GM18870 (cell line): Measurements from ENCODE around the gene ADRA1B.

Experiments
- ATAC-seq: cut with Tn5 transposase; IDR thresholded peaks from one replicate; pipeline ENCODE4 v1.9.1; 2021; ENCODE audit warnings: moderate library complexity; ENCODE audit not compliant: unreplicated experiment

The ADRA1B gene

GRCh38 chr5:159915904-159916840, at the start of gene ADRA1B:
TSS of gene ADRA1B (plus strand) at chr5:159916482. CDS start at chr5:159916906, 424 bp downstream.
- no peak for ATAC-seq

- ATAC-seq = no peak
Observed at GRCh38 chr5:159873680-159874079, 42.6 kb upstream of the ADRA1B start.

DNA sequence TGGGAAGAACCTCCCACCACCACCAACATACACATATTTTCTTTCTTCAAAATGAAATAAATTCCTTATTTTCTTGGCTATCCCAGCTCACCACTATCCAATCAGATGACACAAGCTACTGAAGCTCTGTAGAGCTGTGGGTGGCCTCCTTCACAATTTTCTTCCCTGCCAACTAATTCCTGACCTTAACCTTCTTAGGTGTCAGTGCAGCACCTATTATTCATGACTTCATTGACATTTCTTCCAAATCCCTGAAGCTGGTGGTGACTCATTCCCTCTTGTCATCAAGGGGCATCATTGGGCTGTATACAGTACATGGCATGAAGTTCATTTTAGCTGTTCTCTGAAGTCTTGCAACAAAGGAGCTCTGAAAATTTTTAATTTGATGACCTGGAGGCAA, 42.0 kb upstream of the ADRA1B start:
- no peak for ATAC-seq

- no peak for ATAC-seq
Observed at GRCh38 chr5:159877016-159877415, 39.3 kb upstream of the ADRA1B start.

DNA sequence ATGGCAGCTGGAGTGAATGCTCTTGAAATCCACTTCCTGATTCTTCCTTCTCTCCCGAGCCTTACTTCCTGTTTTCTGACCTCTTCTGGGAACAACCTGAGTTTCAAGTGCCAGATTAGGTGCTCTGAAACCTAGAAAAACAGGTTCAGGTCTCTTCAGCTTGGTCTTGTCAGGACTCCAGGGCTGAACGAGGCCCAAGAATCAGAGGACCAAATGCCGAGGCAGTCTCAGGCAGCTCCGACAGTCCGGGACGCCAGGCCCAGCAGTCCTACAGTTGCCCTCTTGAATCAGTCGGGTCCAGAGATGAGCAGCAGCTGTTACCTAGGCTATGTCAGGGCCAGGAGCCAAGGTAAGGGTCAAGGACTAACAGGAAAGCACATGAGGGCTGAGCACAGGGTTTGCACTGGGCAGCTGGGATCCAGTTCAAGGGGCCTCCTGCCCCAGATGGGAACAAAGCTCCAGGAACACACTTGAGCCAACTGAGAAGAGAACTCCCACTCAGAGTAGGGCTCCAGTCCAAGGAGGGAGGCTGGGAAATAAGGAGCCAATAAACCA, 38.3 kb upstream of the ADRA1B start:
- no peak for ATAC-seq

DNA sequence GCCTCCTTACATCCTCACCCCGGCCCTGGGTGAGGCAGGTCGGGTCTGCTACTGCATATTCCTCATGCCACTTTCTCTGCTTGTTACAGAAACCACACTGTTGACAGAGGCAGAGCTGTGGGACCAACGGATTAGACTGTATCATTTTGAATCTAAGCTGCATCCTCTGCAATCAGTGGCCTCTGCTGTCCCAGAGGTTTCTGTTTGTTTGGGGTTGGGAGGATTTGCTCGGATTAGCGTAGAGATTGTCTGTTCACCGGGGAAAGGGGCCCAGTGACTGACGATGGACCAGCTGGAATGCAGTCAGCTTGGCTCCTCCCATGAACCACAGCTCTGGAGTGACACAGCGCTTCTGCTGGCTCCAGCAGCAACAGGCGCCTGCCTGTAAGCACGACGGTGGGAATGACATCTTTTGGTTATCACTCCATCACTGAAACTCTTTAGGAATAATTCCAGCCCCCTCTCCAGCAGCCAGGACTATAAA, 37.3 kb upstream of the ADRA1B start:
- ATAC-seq = no peak

GRCh38 chr5:159880676-159881075, 35.6 kb upstream of the ADRA1B start:
- no peak for ATAC-seq

GRCh38 chr5:159881967-159882366, 34.3 kb upstream of the ADRA1B start:
- no peak for ATAC-seq

- no peak for ATAC-seq
Observed at GRCh38 chr5:159883522-159883950, 32.7 kb upstream of the ADRA1B start.

DNA sequence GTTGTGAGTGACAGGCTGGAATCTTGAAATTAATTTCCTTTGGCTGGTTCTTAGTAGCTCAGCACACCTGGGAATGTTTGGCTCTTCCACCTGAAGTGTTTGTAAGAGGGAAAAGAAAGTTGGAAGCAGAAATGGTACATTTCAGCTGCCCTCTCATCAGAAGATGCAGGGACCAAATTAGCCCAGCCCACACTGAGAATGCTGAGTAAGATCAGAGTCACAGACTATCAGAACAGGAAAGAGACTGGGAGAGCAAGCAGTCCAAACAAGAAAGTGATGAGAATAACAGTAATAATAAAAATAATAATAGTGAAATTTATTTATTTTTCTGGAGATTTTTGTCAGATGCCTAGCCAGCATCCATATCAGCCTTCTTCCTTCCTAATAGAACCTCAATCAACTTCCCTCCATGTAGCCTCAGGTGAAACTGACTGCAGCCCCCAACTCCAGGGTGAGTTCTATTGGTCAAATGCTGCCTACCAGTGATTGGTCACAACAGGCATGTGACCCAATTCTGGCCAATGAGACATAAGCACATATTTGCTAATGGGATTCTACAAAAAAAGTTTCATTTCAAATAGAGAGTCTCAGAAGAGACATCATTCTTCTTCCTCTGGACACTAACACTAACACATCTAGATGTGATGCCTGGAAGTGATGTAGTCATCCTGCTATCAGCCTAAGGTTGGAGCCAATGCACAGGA, 31.2 kb upstream of the ADRA1B start:
- no peak for ATAC-seq

- no peak for ATAC-seq
Observed at GRCh38 chr5:159886296-159886695, 30.0 kb upstream of the ADRA1B start.

DNA sequence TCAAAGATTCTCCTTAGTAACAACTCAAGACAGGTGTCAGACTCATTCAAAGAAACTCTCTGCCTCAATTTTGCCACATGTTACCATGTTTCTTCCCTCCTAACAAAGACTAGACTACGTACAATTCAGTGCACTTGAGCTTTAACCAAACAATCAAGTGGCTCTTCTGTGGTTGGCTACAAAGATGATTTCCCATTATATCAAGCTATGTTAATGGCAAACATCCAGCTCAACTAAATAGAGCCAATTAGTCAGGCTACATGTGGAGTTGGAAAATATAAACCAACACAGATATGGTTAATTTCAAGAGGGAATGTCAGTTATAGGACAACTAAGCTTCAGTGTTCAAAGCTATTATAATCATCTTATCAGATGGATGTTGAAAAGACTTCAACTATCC, 29.2 kb upstream of the ADRA1B start:
- no peak for ATAC-seq

DNA sequence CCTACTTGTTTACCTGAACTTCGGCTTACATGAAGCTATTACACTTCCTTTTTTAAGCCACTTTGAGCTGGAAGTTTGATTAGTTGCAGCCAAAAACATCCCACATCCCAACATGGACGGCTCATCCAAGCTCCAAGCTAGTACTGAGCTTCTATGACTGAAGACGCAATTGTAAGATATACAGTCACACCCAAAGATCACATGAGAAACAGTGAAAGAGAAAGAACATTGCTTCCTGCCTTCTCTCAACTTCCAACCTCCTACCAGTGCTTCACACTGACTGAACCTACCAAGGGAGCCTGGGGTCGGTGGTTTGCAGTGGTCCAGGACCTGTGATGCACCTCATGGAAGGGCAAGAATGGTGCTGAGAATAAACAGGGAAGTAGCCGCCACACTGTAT, 27.4 kb upstream of the ADRA1B start:
- ATAC-seq = no peak

DNA sequence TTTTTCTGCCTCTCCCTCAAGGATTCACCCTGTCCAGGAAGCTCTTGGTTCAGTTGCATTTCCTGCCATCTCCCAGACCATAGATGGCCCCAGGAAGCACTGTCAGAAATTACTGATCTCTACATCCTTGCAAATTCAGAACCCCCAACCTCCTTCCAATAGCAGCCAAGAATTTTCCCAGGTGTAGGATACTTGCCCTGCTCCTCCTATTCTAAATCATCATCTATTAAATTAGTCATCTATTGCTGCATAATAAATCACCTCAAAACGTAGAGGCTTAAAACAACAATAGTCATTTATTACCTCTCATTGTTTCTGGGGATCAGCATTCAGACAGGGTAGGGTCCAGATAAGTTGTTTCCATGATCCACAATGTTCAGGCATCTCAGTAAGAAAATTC, 26.1 kb upstream of the ADRA1B start:
- ATAC-seq = no peak

GRCh38 chr5:159891371-159891770, 24.9 kb upstream of the ADRA1B start:
- no peak for ATAC-seq

DNA sequence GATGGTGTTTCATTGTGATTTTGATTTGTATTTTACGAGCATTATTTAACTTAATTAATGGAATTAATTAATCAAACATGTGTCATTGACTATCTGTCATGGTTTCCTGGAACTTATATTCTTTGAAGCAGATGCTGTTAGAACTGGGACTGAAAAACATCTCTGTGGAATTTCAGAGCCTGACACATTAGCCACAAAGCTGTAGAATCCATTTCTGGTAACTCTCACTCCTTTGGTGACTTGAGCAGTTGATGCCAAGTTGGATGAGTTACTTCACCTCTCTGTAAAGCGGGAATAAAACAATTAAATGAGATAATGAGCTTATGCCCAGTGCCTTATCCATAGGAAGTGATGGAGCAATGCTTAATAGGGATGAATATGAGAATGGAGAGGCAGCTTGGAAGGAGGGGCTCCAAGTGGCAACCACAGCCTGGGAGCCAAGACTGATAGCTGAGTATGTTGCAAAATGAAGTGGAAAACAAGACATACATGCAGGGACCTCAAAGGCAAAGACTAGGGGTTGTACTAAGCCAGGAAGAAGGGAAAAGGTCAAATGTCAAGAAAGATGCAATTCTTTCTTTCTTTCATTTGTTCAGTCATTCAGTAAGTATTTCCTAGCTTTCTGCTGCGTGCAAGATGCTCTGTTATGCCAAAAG, 23.1 kb upstream of the ADRA1B start:
- ATAC-seq = no peak

DNA sequence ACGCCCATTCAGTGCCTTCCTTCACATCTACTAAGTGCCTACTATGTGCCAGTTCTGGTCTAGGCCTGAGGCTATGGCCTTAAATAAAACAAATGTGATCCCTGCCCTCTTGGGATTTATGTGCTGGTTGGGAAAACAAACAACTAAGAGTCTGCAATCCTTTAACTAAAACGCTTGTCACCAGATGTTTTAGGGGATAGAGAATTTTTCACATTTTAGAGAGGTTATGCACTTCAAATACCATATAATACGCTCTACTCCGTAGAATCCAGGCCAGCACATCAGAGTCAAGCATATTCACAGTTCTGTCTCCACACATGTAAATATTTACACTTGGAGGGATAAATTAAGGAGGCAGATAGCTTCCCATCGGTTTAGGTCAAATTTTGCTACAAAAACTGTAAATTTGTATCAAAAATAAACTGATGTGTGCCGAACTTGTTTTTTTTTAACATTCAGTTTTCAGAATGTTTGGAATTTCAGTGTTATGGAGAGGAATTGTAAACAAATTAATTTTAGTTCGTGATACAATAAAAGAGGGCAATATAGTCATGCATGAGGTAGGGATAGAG, 22.0 kb upstream of the ADRA1B start:
- no peak for ATAC-seq

DNA sequence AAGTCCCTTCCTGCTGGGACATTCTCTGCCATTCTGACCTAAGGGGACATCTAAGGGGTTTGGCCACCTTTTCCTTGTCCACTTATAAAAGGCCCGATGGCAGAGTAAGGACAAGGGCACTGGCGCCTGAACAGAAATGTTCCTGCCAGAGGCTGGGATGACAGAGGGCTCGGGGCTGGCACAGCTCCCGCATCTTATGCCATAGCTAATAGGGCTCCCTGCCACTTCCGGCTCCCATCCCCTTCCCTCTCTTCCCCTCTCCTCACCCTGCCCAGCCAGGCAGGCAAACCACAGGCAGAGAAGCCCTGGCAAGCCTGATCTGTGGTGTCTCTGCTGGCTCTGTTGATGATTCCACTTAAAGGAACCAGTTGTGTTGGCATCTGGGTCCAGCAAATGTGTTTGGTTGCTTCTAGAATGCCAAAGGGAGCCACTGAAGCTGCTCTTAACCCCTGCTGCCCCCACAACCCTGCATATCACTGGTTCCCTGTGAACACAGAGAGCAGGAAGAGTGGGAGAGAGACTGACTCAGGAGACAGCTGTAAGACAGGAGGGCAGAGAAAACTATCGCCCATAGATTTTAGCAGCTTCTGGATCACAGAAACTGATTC, 18.4 kb upstream of the ADRA1B start:
- no peak for ATAC-seq

- ATAC-seq = no peak
Observed at GRCh38 chr5:159899067-159900049, 16.9 kb upstream of the ADRA1B start.
